Mesothelial cell of epicardium (in vitro differentiated cells): ENCODE measurements around the gene VARS2. TPM values are rescaled to one million over a fixed set of nuclear protein-coding genes. Genes with fewer than 3 reads are reported as not detected.
"Not testable (repeated sequence)": the region's sequence is repeated elsewhere in the genome, so short reads cannot be mapped to it uniquely, and the experiment has no call there.

ENCODE experiments used
- DNase-seq, 2 experiments: peaks; one replicate each; pipeline ENCODE4 v3.0.0; 2021; ENCODE audit warnings: low spot score in 2 of 2; ENCODE audit not compliant: unreplicated experiment in 2 of 2
- H3K27ac Mint-ChIP-seq: 2 replicates; pipeline ENCODE4 v1.8.0; 2021; ENCODE audit warnings: mixed read lengths
- H3K27me3 Mint-ChIP-seq: 2 replicates; pipeline ENCODE4 v1.8.0; 2021; ENCODE audit warnings: low read depth, mixed read lengths
- H3K36me3 Mint-ChIP-seq: 2 replicates; pipeline ENCODE4 v1.8.0; 2021; ENCODE audit warnings: mixed read lengths
- H3K4me1 Mint-ChIP-seq: 2 replicates; pipeline ENCODE4 v1.8.0; 2021; ENCODE audit warnings: mixed read lengths
- H3K4me3 Mint-ChIP-seq: 2 replicates; pipeline ENCODE4 v1.8.0; 2021; ENCODE audit warnings: mild to moderate bottlenecking, moderate library complexity, mixed read lengths
- H3K9me3 Mint-ChIP-seq: 2 replicates; pipeline ENCODE4 v1.8.0; 2021; ENCODE audit warnings: mixed read lengths
- CTCF ChIP-seq: fragments of 200-600 bp; sonication (generic); IDR thresholded peaks from one replicate; pipeline ENCODE4 v1.5.0; 2021; ENCODE audit warnings: antibody characterized with exemption; ENCODE audit not compliant: unreplicated experiment
- total RNA-seq: library from RNA; stranded (reverse); gene quantifications from 3 replicates; pipeline ENCODE4 v1.2.1, GENCODE V29; 2021

Gene VARS2
- total RNA-seq, 1 donor from 2014 or later: 67.4 TPM

- H3K4me3 Mint-ChIP-seq: no peak overlapping the region
- H3K27ac Mint-ChIP-seq: no peak overlapping the region
- TF ChIP-seq CTCF: no peak
- no peaks in the 10 kb centered on the region for H3K9me3 Mint-ChIP-seq
- DNase-seq: no peak
- no peaks in the 10 kb centered on the region for H3K27me3 Mint-ChIP-seq
- H3K4me1 Mint-ChIP-seq: peaks cover 24% of the 10 kb centered on the region
- peaks cover 26% of the 10 kb centered on the region for H3K36me3 Mint-ChIP-seq
These were observed 3.0 kb downstream of the VARS2 start for GRCh38 chr6:30917041-30917440.

- H3K4me3 Mint-ChIP-seq: no peak overlapping the region
These were observed 3.4 kb downstream of the VARS2 start for GRCh38 chr6:30917487-30917886.

DNA sequence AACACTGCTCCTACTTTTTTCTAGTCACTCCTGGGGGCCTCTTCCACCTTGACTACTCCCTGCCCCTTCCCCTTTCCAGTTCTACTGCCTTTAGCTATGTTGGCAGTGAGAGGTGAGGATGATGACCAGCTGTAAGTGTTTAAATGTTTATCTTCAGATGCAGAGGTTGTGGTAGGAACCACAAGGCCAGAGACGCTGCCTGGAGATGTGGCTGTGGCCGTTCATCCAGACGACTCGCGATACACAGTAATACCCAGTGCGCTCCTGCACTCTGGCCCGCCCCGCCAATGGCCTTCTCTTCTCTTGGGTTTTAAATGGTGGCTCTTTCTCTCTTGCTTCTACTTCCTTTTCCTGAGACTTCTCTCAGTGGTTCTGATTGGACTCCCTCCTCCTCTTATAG lies 4.6 kb downstream of the VARS2 start:
- H3K4me1 Mint-ChIP-seq: peaks cover 24% of the 10 kb centered on the region
- peaks cover 30% of the 10 kb centered on the region for H3K36me3 Mint-ChIP-seq
- no peak overlapping the region for H3K27ac Mint-ChIP-seq
- no peak for TF ChIP-seq CTCF
- H3K4me3 Mint-ChIP-seq: no peak overlapping the region
- no peaks in the 10 kb centered on the region for H3K27me3 Mint-ChIP-seq
- no peaks in the 10 kb centered on the region for H3K9me3 Mint-ChIP-seq
- no peak for DNase-seq

More at GRCh38 chr6:30917487-30917886, 3.4 kb downstream of the VARS2 start:
- DNase-seq: no peak
- H3K27me3 Mint-ChIP-seq: no peaks in the 10 kb centered on the region
- no peak overlapping the region for H3K27ac Mint-ChIP-seq
- peaks cover 24% of the 10 kb centered on the region for H3K4me1 Mint-ChIP-seq
- peaks cover 26% of the 10 kb centered on the region for H3K36me3 Mint-ChIP-seq
- no peak for TF ChIP-seq CTCF
- H3K9me3 Mint-ChIP-seq: no peaks in the 10 kb centered on the region

DNA sequence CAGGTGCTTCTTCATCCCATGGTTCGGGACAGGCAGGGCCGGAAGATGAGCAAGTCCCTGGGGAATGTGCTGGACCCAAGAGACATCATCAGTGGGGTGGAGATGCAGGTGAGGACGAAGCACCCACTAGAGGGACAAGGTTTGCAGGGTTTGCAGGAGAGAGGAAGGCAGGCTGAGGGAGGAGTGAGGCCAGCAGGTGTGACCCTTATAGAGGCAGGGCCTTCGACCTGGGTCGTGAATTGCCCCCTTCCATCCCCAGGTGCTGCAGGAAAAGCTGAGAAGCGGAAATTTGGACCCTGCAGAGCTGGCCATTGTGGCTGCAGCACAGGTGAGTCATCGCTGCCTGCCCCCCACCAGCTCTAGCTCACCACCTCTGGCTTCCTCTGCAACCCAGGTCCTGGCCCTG lies 8.4 kb downstream of the VARS2 start:
- H3K4me3 Mint-ChIP-seq: no peak overlapping the region
- H3K27me3 Mint-ChIP-seq: no peaks in the 10 kb centered on the region
- H3K27ac Mint-ChIP-seq: no peak overlapping the region
- H3K4me1 Mint-ChIP-seq: no peaks in the 10 kb centered on the region
- H3K36me3 Mint-ChIP-seq: peaks cover 32% of the 10 kb centered on the region
- no peak for TF ChIP-seq CTCF
- DNase-seq: no peak
- no peaks in the 10 kb centered on the region for H3K9me3 Mint-ChIP-seq

- H3K27ac Mint-ChIP-seq, H3K4me1 Mint-ChIP-seq, H3K27me3 Mint-ChIP-seq, DNase-seq, H3K4me3 Mint-ChIP-seq: not testable (repeated sequence)
- Mint-ChIP-seq H3K36me3 (peaks cover 45% of the 10 kb centered on the region), H3K9me3 (peaks cover 12% of the 10 kb centered on the region)
These were observed 10.1 kb downstream of the VARS2 start for GRCh38 chr6:30924040-30924627.

DNA sequence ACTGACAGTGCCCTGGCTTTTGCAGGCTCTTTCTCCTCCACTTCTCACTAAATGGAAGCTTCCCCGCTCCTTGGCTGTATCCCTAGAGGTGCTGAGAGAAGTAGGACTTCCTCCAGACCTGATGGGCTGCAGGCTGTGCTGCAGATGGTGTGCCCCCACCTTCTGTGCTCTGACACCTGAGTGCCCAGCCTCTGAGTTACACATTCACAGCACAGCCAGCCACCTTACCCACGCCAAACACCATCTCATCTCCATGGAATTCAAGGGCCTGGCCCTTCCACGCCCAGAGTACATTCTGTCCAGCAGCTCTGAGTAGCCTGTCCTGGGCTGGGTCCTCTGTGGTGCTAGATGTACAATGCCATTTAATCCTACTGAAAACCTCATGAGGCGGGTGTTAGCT lies 12.6 kb downstream of the VARS2 start:
- no peak for TF ChIP-seq CTCF
- Mint-ChIP-seq H3K4me3 (no peak overlapping the region), H3K36me3 (peaks cover 32% of the 10 kb centered on the region), H3K27me3 (no peaks in the 10 kb centered on the region), H3K9me3 (peaks cover 12% of the 10 kb centered on the region), H3K4me1 (peaks cover 2% of the 10 kb centered on the region), H3K27ac (no peak overlapping the region)
- no peak for DNase-seq

- Mint-ChIP-seq H3K9me3 (peaks cover 12% of the 10 kb centered on the region), H3K36me3 (peaks cover 32% of the 10 kb centered on the region)
- H3K4me3 Mint-ChIP-seq, H3K4me1 Mint-ChIP-seq, H3K27me3 Mint-ChIP-seq, H3K27ac Mint-ChIP-seq, DNase-seq: not testable (repeated sequence)
These were observed 13.0 kb downstream of the VARS2 start for GRCh38 chr6:30927080-30927479.
